ENCODE data around the gene VMP1. TPM values are rescaled to one million over a fixed set of nuclear protein-coding genes. Genes with fewer than 3 reads are reported as not detected.

The VMP1 gene
- total and polyA plus RNA-seq, 2 of the 13 experiments (the other 11 are each of a cell fraction or from before 2014, with no cell fraction given): 186 to 271 TPM

DNA sequence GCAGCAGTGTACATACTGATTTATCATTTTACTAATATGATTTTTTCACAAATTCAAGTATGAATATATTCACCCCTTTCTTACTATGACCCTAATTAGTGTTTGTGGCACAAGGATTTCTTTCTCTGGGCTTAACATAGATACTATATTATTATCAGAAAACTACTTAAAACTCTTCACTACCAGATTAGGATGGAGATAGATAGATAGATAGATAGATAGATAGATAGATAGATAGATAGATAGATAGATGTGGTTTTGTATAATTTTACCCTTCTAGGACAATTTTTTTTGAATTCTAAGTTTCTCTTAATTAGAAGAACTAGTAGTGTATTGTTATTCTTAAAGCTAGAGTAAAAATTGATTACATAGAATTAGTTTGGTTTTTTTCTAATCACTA is 49.6 kb downstream of the VMP1 start (continued):
- TF ChIP-seq ZNF101 (CRISPR knock-in tag; IDR thresholded peaks at IDR 0.05; ENCODE audit: borderline replicate concordance, low read depth): no peak
- TF ChIP-seq ZNF253 (CRISPR knock-in tag; IDR thresholded peaks at IDR 0.05; ENCODE audit: borderline replicate concordance): no peak
- no peak for TF ChIP-seq ZNF180 (CRISPR knock-in tag; IDR thresholded peaks at IDR 0.05; ENCODE audit: borderline replicate concordance, low read depth)
- TF ChIP-seq SRSF4 (IDR thresholded peaks at IDR 0.05; ENCODE audit: low read depth, low read length, poor library complexity, severe bottlenecking): no peak
- no peak for TF ChIP-seq ZNF33A (CRISPR knock-in tag; IDR thresholded peaks at IDR 0.05; ENCODE audit: borderline replicate concordance)

DNA sequence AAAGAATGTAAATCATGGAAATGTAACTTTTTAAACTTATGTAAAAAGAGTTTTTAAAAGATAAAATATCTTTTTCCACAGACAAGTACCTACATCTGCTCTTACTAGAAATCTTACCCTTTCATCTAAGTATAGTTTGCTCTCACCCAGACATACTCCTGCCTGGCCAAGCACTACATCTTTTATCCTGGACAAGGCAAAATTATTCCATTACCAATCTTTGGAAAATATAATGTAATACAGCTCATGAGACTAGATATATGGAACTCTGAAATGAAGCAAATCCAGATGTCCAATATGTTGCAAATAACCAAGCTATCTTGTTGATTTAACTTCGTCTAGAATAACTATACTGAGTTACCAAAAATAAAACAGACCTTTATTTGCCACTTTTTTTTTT is 50.0 kb downstream of the VMP1 start:
- H3K27ac ChIP-seq (ENCODE audit: extremely low read length, insufficient read depth, low read length): no peak overlapping the region
- TF ChIP-seq, protein P1, sequence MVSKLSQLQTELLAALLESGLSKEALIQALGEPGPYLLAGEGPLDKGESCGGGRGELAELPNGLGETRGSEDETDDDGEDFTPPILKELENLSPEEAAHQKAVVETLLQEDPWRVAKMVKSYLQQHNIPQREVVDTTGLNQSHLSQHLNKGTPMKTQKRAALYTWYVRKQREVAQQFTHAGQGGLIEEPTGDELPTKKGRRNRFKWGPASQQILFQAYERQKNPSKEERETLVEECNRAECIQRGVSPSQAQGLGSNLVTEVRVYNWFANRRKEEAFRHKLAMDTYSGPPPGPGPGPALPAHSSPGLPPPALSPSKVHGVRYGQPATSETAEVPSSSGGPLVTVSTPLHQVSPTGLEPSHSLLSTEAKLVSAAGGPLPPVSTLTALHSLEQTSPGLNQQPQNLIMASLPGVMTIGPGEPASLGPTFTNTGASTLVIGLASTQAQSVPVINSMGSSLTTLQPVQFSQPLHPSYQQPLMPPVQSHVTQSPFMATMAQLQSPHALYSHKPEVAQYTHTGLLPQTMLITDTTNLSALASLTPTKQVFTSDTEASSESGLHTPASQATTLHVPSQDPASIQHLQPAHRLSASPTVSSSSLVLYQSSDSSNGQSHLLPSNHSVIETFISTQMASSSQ (IDR thresholded peaks at IDR 0.05; ENCODE audit: low read depth): no peak
- TF ChIP-seq, protein P1 (CRISPR knock-in tag; IDR thresholded peaks at IDR 0.05; ENCODE audit: borderline replicate concordance): no peak
- TF ChIP-seq, protein P2, sequence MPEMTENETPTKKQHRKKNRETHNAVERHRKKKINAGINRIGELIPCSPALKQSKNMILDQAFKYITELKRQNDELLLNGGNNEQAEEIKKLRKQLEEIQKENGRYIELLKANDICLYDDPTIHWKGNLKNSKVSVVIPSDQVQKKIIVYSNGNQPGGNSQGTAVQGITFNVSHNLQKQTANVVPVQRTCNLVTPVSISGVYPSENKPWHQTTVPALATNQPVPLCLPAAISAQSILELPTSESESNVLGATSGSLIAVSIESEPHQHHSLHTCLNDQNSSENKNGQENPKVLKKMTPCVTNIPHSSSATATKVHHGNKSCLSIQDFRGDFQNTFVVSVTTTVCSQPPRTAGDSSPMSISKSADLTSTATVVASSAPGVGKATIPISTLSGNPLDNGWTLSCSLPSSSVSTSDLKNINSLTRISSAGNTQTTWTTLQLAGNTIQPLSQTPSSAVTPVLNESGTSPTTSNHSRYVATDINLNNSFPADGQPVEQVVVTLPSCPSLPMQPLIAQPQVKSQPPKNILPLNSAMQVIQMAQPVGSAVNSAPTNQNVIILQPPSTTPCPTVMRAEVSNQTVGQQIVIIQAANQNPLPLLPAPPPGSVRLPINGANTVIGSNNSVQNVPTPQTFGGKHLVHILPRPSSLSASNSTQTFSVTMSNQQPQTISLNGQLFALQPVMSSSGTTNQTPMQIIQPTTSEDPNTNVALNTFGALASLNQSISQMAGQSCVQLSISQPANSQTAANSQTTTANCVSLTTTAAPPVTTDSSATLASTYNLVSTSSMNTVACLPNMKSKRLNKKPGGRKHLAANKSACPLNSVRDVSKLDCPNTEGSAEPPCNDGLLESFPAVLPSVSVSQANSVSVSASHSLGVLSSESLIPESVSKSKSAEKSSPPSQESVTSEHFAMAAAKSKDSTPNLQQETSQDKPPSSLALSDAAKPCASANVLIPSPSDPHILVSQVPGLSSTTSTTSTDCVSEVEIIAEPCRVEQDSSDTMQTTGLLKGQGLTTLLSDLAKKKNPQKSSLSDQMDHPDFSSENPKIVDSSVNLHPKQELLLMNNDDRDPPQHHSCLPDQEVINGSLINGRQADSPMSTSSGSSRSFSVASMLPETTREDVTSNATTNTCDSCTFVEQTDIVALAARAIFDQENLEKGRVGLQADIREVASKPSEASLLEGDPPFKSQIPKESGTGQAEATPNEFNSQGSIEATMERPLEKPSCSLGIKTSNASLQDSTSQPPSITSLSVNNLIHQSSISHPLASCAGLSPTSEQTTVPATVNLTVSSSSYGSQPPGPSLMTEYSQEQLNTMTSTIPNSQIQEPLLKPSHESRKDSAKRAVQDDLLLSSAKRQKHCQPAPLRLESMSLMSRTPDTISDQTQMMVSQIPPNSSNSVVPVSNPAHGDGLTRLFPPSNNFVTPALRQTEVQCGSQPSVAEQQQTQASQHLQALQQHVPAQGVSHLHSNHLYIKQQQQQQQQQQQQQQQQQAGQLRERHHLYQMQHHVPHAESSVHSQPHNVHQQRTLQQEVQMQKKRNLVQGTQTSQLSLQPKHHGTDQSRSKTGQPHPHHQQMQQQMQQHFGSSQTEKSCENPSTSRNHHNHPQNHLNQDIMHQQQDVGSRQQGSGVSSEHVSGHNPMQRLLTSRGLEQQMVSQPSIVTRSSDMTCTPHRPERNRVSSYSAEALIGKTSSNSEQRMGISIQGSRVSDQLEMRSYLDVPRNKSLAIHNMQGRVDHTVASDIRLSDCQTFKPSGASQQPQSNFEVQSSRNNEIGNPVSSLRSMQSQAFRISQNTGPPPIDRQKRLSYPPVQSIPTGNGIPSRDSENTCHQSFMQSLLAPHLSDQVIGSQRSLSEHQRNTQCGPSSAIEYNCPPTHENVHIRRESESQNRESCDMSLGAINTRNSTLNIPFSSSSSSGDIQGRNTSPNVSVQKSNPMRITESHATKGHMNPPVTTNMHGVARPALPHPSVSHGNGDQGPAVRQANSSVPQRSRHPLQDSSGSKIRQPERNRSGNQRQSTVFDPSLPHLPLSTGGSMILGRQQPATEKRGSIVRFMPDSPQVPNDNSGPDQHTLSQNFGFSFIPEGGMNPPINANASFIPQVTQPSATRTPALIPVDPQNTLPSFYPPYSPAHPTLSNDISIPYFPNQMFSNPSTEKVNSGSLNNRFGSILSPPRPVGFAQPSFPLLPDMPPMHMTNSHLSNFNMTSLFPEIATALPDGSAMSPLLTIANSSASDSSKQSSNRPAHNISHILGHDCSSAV (CRISPR knock-in tag; IDR thresholded peaks at IDR 0.05; ENCODE audit: borderline replicate concordance): no peak
- TF ChIP-seq SP1 (IDR thresholded peaks at IDR 0.05): no peak
- no peak for TF ChIP-seq SP1 (CRISPR knock-in tag; IDR thresholded peaks at IDR 0.05)
- TF ChIP-seq ATF3 (CRISPR knock-in tag; IDR thresholded peaks at IDR 0.05): no peak

More for the DNA sequence above, 50.0 kb downstream of the VMP1 start:
- no peak overlapping the region for H3K4me3 ChIP-seq (replicated peaks in 1 of 3; ENCODE audit: insufficient read depth in 1 of 3, low read depth in 2 of 3, low read length in 3 of 3)
- H3K36me3 ChIP-seq (replicated peaks in 1 of 2; ENCODE audit: control insufficient read depth in 1 of 2, insufficient read depth in 2 of 2, low read length in 2 of 2): peaks cover 0 to 9% of the 10 kb centered on the region in 2 experiments; a peak in 2 of 5 replicates
- ChIA-PET CTCF (ENCODE audit: low intra/inter-chr PET ratio, low total read pairs) (no interaction called here), POLR2A (interaction anchor here (0.8 to 1.5 kb wide), 8 partner anchors 17 to 96 kb away, joined by 3 to 16 read pairs (median 5); no protein-coding TSS in a partner anchor)
- H3K4me1 ChIP-seq (ENCODE audit: insufficient read depth, low read length): peaks cover 76% of the 10 kb centered on the region
- H4K20me1 ChIP-seq (ENCODE audit: insufficient read depth, low read length): no peaks in the 10 kb centered on the region
- H3K79me2 ChIP-seq (ENCODE audit: insufficient read depth, low read length): peaks cover 10% of the 10 kb centered on the region
- WGBS (ENCODE audit: low lambda C conversion rate): 82% methylated on average over 1 of the region's 1 CpG
- no peak overlapping the region for H3K9ac ChIP-seq (ENCODE audit: insufficient read depth, low read depth, low read length)
- BruUV-seq (replicated peaks): no TSS peak
- H3K27me3 ChIP-seq (ENCODE audit: control insufficient read depth in 1 of 2, insufficient read depth in 2 of 2, low read length in 2 of 2): no peaks in the 10 kb centered on the region
- intact Hi-C loops (cut with micrococcal nuclease; ENCODE audit: unreplicated experiment) (no loop called here), in situ Hi-C loops (cut with HindIII; ENCODE audit: extremely low pct_ligation_motif_present, low pct_unique_long_range_greater_than_20kb) (loop anchor here (5.0 kb wide), 3 partner anchors 35 to 80 kb away; partner anchors contain the start of genes PTRH2 and VMP1)
- no peak overlapping the region for H2AFZ ChIP-seq (ENCODE audit: low read length)
- ATAC-seq (no peak), DNase-seq (ENCODE audit: low spot score) (no peak), FAIRE-seq (no peak)
- no peaks in the 10 kb centered on the region for H3K9me3 ChIP-seq (ENCODE audit: low read length)
- no peak overlapping the region for H3K4me2 ChIP-seq (ENCODE audit: low read depth, low read length)
